ENCODE results near the gene AP2B1.

The AP2B1 gene

DNA sequence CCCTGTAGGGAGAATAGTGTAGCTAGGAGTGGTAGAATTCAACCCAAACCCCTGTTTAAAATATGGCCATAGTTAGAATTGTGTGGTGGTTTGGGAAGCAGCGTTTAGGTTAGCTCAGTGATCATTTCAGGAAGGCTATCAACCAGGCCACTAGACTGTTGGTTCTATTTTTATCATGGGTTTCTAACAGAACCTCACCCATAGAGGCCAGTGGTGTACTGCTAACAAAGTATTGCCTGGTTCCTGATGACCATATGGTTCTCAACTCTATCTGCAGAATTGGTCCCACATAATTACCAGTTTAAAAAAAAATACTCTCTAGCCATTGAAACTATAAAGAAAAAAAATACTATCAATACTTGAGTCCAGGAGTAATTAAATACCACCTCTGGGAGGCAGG, 73.8 kb downstream of the AP2B1 start:
- Histone ChIP-seq H3K9ac (ENCODE audit: low read depth in 1 of 2, low read length in 2 of 2) (no peak overlapping the region), H3K4me1 (ENCODE audit: control insufficient read depth in 2 of 2, insufficient read depth in 2 of 2, low read length in 2 of 2) (no peaks in the 10 kb centered on the region), H3K27me3 (ENCODE audit: control insufficient read depth in 2 of 2, insufficient read depth in 2 of 2, low read length in 2 of 2) (no peaks in the 10 kb centered on the region), H3K9me3 (ENCODE audit: control insufficient read depth in 2 of 2, low read length in 2 of 2) (no peaks in the 10 kb centered on the region), H3K27ac (ENCODE audit: low read depth in 2 of 2, low read length in 2 of 2) (no peak overlapping the region), H3K36me3 (ENCODE audit: control insufficient read depth in 2 of 2, insufficient read depth in 2 of 2, low read length in 2 of 2) (peaks cover 24 to 35% of the 10 kb centered on the region in 2 donors), H3K4me3 (ENCODE audit: low read length in 2 of 2) (no peak overlapping the region)

DNA sequence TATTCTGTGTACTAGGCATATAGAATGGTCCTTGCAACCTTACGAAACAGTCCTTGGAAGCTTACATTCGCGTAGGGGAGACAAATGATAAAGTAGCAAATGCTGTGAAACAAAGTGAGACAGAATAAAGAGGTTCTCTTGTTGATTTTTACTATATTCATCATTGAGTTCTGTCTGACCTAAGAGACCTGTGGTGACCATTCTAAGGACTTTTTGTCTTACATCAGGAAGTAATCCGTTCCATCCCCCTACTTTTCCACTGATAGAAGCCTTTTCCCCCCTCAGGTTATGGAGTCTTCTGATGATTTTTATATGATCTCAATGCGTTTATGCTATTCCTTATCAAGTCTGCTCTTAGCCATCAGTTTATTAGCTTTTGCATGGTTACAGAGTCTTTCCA, 77.6 kb downstream of the AP2B1 start:
- H3K36me3 ChIP-seq (ENCODE audit: control insufficient read depth in 2 of 2, insufficient read depth in 2 of 2, low read length in 2 of 2) = peaks cover 27 to 28% of the 10 kb centered on the region in 2 donors

DNA sequence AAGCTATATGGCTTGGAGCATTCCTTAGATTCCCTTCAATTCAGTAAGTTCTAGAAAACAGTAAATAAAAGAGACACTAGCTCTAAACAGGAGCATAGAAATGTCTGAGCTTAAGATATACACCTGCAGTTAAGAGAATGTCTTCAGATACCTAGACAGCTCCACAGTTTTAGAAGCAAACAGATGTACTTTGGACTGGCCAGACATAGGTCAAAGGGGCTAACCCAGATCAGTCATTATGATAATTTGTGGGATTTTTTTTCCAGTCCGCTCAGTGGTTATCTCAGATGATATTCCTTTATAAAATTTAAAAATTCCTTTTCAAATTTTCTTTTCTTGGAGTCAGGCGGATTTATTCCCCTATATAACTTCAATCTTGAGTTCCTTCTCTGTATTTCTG, 78.5 kb downstream of the AP2B1 start:
- Histone ChIP-seq H3K9ac (ENCODE audit: low read depth in 1 of 2, low read length in 2 of 2) (no peak overlapping the region), H3K36me3 (ENCODE audit: control insufficient read depth in 2 of 2, insufficient read depth in 2 of 2, low read length in 2 of 2) (peaks cover 24 to 29% of the 10 kb centered on the region in 2 donors)

More for the DNA sequence above, 77.6 kb downstream of the AP2B1 start:
- H3K4me3 ChIP-seq (ENCODE audit: low read length in 2 of 2) = no peak overlapping the region
- no peaks in the 10 kb centered on the region for H3K27me3 ChIP-seq (ENCODE audit: control insufficient read depth in 2 of 2, insufficient read depth in 2 of 2, low read length in 2 of 2)
- H3K9ac ChIP-seq (ENCODE audit: low read depth in 1 of 2, low read length in 2 of 2) = no peak overlapping the region
- no peaks in the 10 kb centered on the region for H3K4me1 ChIP-seq (ENCODE audit: control insufficient read depth in 2 of 2, insufficient read depth in 2 of 2, low read length in 2 of 2)
- H3K27ac ChIP-seq (ENCODE audit: low read depth in 2 of 2, low read length in 2 of 2) = no peak overlapping the region
- H3K9me3 ChIP-seq (ENCODE audit: control insufficient read depth in 2 of 2, low read length in 2 of 2) = no peaks in the 10 kb centered on the region

DNA sequence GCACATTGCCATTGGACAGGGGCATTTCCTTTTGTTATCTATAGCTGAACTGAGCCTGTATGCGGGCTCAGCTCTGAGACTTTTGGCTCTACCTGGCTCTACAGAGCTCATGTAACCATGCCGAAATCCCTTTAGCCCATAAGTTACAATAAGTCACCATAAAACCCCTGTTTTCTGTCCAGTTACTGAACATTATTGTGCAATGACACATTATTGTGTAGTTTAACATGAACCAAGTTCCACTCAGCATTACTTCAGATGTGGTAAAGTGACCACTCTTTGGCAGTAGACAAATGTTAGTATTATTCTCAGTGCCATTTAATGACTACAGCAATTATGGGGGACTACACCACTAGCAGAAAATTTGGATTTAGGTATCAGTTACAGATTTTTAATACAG, 78.9 kb downstream of the AP2B1 start:
- no peak overlapping the region for H3K4me3 ChIP-seq (ENCODE audit: low read length in 2 of 2)
- H3K9ac ChIP-seq (ENCODE audit: low read depth in 1 of 2, low read length in 2 of 2) = no peak overlapping the region
- H3K4me1 ChIP-seq (ENCODE audit: control insufficient read depth in 2 of 2, insufficient read depth in 2 of 2, low read length in 2 of 2) = no peaks in the 10 kb centered on the region
- H3K27me3 ChIP-seq (ENCODE audit: control insufficient read depth in 2 of 2, insufficient read depth in 2 of 2, low read length in 2 of 2) = no peaks in the 10 kb centered on the region
- H3K27ac ChIP-seq (ENCODE audit: low read depth in 2 of 2, low read length in 2 of 2) = no peak overlapping the region
- peaks cover 27 to 33% of the 10 kb centered on the region in 2 donors for H3K36me3 ChIP-seq (ENCODE audit: control insufficient read depth in 2 of 2, insufficient read depth in 2 of 2, low read length in 2 of 2)
- H3K9me3 ChIP-seq (ENCODE audit: control insufficient read depth in 2 of 2, low read length in 2 of 2) = no peaks in the 10 kb centered on the region

More for the DNA sequence above, 78.5 kb downstream of the AP2B1 start:
- H3K4me3 ChIP-seq (ENCODE audit: low read length in 2 of 2) = no peak overlapping the region
- H3K27me3 ChIP-seq (ENCODE audit: control insufficient read depth in 2 of 2, insufficient read depth in 2 of 2, low read length in 2 of 2) = no peaks in the 10 kb centered on the region
- no peaks in the 10 kb centered on the region for H3K9me3 ChIP-seq (ENCODE audit: control insufficient read depth in 2 of 2, low read length in 2 of 2)
- no peak overlapping the region for H3K27ac ChIP-seq (ENCODE audit: low read depth in 2 of 2, low read length in 2 of 2)
- no peaks in the 10 kb centered on the region for H3K4me1 ChIP-seq (ENCODE audit: control insufficient read depth in 2 of 2, insufficient read depth in 2 of 2, low read length in 2 of 2)

DNA sequence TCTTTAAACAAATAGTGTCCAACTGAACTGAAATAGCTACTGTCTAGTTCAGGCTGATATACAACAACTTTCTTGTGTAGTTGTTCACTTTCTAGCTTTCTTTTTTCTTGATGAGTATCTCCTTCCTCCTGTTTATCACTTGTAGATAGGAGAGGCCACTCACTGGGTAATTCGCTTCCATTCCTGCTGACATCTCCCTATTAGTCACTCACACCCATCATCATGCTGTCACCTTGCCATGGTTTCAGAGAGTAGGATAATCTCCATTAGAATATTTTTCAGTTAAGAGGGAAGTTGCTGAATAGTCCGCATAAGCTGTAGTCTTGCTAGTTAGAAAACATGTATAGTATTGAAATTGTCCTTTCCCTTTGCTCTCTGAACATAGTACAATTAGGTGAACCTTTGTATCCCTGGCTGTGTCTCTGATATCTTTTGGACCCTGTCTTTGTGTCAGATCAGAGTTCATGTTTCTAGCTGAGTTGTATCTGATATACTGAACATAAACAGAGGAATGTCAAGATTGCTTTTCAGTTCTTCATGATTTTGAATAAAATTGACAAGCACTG, 79.9 kb downstream of the AP2B1 start:
- no peaks in the 10 kb centered on the region for H3K9me3 ChIP-seq (ENCODE audit: control insufficient read depth in 2 of 2, low read length in 2 of 2)
- no peak overlapping the region for H3K4me3 ChIP-seq (ENCODE audit: low read length in 2 of 2)
- H3K9ac ChIP-seq (ENCODE audit: low read depth in 1 of 2, low read length in 2 of 2) = no peak overlapping the region
- H3K36me3 ChIP-seq (ENCODE audit: control insufficient read depth in 2 of 2, insufficient read depth in 2 of 2, low read length in 2 of 2) = peaks cover 35 to 40% of the 10 kb centered on the region in 2 donors
- H3K27ac ChIP-seq (ENCODE audit: low read depth in 2 of 2, low read length in 2 of 2) = no peak overlapping the region
- no peaks in the 10 kb centered on the region for H3K27me3 ChIP-seq (ENCODE audit: control insufficient read depth in 2 of 2, insufficient read depth in 2 of 2, low read length in 2 of 2)
- no peaks in the 10 kb centered on the region for H3K4me1 ChIP-seq (ENCODE audit: control insufficient read depth in 2 of 2, insufficient read depth in 2 of 2, low read length in 2 of 2)

DNA sequence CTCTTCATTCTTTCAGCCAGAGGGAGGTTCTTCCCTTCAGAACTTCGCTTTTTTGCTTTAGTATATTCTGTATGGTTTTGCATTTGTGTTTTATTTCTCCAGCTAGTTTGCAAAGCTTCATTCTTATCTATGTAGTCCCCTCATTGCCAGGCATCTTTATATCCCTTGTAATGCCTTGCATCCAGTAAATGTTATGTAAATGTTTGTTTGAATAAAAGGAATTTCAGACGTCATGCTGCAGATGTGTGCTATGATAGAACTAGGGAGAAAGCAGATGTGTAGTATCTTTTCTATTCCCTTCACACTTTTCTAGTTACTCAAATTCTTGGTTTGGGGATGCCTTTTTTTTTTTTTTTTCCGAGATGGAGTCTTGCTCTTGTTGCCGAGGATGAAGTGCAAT, 81.7 kb downstream of the AP2B1 start:
- no peak overlapping the region for H3K27ac ChIP-seq (ENCODE audit: low read depth in 2 of 2, low read length in 2 of 2)

DNA sequence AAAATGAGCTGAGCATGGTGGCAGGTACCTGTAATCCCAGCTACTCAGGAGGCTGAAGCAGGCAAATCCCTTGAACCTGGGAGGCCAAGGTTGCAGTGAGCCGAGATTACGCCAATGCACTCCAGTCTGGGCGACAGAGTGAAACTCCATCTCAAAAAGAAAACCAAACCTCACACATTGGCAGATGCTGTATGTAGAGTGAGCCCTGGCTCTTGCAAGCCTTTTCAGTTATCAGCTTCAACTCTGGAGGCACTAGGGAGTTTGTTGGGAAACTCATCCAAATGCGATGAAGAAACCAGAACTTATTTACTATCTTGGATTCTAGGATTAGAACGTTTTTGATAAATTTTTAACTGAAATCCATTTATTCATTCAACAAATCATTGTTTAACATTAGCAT, 87.4 kb downstream of the AP2B1 start:
- Histone ChIP-seq H3K36me3 (ENCODE audit: control insufficient read depth in 2 of 2, insufficient read depth in 2 of 2, low read length in 2 of 2) (peaks cover 28 to 36% of the 10 kb centered on the region in 2 donors), H3K9ac (ENCODE audit: low read depth in 1 of 2, low read length in 2 of 2) (no peak overlapping the region), H3K4me3 (ENCODE audit: low read length in 2 of 2) (no peak overlapping the region), H3K27ac (ENCODE audit: low read depth in 2 of 2, low read length in 2 of 2) (no peak overlapping the region), H3K9me3 (ENCODE audit: control insufficient read depth in 2 of 2, low read length in 2 of 2) (no peaks in the 10 kb centered on the region), H3K4me1 (ENCODE audit: control insufficient read depth in 2 of 2, insufficient read depth in 2 of 2, low read length in 2 of 2) (no peaks in the 10 kb centered on the region), H3K27me3 (ENCODE audit: control insufficient read depth in 2 of 2, insufficient read depth in 2 of 2, low read length in 2 of 2) (no peaks in the 10 kb centered on the region)

More for the DNA sequence above, 81.7 kb downstream of the AP2B1 start:
- no peaks in the 10 kb centered on the region for H3K4me1 ChIP-seq (ENCODE audit: control insufficient read depth in 2 of 2, insufficient read depth in 2 of 2, low read length in 2 of 2)
- H3K9me3 ChIP-seq (ENCODE audit: control insufficient read depth in 2 of 2, low read length in 2 of 2) = no peaks in the 10 kb centered on the region
- no peak overlapping the region for H3K9ac ChIP-seq (ENCODE audit: low read depth in 1 of 2, low read length in 2 of 2)
- no peak overlapping the region for H3K4me3 ChIP-seq (ENCODE audit: low read length in 2 of 2)
- peaks cover 38 to 39% of the 10 kb centered on the region in 2 donors for H3K36me3 ChIP-seq (ENCODE audit: control insufficient read depth in 2 of 2, insufficient read depth in 2 of 2, low read length in 2 of 2)
- H3K27me3 ChIP-seq (ENCODE audit: control insufficient read depth in 2 of 2, insufficient read depth in 2 of 2, low read length in 2 of 2) = no peaks in the 10 kb centered on the region

DNA sequence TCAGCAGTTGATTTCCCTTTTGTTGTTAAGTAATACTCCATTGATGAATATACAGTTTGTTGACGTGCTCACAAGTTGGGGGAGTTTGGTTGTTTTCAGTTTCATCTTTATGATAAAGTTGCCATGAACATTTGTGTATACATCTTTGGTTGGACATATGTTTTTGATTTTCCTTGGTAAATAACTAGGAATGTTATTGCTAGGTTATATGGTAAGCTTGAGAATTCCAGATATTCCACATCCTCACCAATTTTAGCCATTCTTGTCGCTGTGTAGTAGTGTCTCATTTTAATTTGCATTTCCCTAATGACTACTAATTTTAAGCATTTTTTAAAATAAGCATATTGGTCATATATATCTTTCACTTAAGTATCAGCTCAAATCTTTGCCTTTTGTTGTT, 89.3 kb downstream of the AP2B1 start:
- H3K4me3 ChIP-seq (ENCODE audit: low read length in 2 of 2) = no peak overlapping the region
- no peaks in the 10 kb centered on the region for H3K4me1 ChIP-seq (ENCODE audit: control insufficient read depth in 2 of 2, insufficient read depth in 2 of 2, low read length in 2 of 2)
- H3K36me3 ChIP-seq (ENCODE audit: control insufficient read depth in 2 of 2, insufficient read depth in 2 of 2, low read length in 2 of 2) = peaks cover 26 to 35% of the 10 kb centered on the region in 2 donors
- H3K27me3 ChIP-seq (ENCODE audit: control insufficient read depth in 2 of 2, insufficient read depth in 2 of 2, low read length in 2 of 2) = no peaks in the 10 kb centered on the region
- no peak overlapping the region for H3K27ac ChIP-seq (ENCODE audit: low read depth in 2 of 2, low read length in 2 of 2)
- H3K9ac ChIP-seq (ENCODE audit: low read depth in 1 of 2, low read length in 2 of 2) = no peak overlapping the region
- no peaks in the 10 kb centered on the region for H3K9me3 ChIP-seq (ENCODE audit: control insufficient read depth in 2 of 2, low read length in 2 of 2)

DNA sequence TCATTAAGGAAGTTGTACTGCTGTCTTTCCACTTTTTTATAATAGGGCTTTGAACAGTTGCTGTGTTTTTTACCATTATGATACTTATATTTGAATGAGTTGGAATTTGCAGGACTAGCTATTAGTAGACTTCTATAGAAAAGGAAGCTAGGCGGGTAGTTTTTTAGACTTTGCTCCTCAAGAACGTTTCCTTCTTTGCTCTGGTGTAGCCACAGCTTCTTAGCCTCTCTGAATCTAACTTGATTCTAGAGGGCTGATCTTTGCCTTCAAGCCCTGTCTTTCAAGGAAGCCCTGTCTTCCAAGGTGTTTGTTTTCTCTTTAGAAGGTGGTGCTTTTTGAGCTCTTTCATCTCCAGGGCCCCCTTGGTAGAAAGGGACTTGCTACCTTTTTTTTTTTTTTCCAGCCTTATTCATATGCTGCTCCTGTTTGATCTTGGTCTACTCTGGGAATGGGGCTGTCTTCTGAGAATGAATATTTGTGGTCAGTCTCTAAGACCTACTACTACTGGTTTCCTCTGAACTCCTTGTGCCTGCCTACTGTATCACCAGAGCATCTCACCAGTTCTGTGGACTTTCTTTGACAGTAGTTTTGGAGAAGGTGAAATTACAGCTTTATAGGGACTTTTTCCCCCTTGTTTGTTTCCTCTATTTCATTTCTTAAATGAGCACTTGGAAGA, 92.0 kb downstream of the AP2B1 start:
- Histone ChIP-seq H3K9ac (ENCODE audit: low read depth in 1 of 2, low read length in 2 of 2) (no peak overlapping the region), H3K27ac (ENCODE audit: low read depth in 2 of 2, low read length in 2 of 2) (no peak overlapping the region), H3K27me3 (ENCODE audit: control insufficient read depth in 2 of 2, insufficient read depth in 2 of 2, low read length in 2 of 2) (no peaks in the 10 kb centered on the region), H3K4me3 (ENCODE audit: low read length in 2 of 2) (no peak overlapping the region), H3K9me3 (ENCODE audit: control insufficient read depth in 2 of 2, low read length in 2 of 2) (no peaks in the 10 kb centered on the region), H3K4me1 (ENCODE audit: control insufficient read depth in 2 of 2, insufficient read depth in 2 of 2, low read length in 2 of 2) (no peaks in the 10 kb centered on the region), H3K36me3 (ENCODE audit: control insufficient read depth in 2 of 2, insufficient read depth in 2 of 2, low read length in 2 of 2) (peaks cover 20 to 37% of the 10 kb centered on the region in 2 donors)

DNA sequence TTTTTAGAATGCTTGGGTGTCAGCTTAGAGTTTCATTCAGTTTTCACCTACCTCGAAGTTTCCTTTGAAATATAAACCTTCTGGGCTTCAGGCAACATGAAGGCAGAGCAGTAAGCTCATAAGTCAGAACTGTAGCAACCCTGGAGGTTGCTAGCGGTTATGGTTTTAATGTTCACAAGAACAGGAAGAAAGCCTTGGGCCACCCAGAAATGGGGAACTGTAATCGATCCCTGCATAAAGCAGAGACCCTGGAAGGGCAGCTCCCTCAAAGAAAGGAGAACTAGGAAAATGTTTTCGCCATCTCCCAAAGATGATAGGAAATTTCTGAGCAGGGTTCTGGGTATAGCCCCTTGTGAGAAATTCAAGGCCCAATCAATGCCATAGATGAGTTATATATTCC, 96.5 kb downstream of the AP2B1 start:
- H3K27ac ChIP-seq (ENCODE audit: low read depth in 2 of 2, low read length in 2 of 2) = no peak overlapping the region
- no peaks in the 10 kb centered on the region for H3K9me3 ChIP-seq (ENCODE audit: control insufficient read depth in 2 of 2, low read length in 2 of 2)
- peaks cover 28 to 47% of the 10 kb centered on the region in 2 donors for H3K36me3 ChIP-seq (ENCODE audit: control insufficient read depth in 2 of 2, insufficient read depth in 2 of 2, low read length in 2 of 2)
- no peak overlapping the region for H3K9ac ChIP-seq (ENCODE audit: low read depth in 1 of 2, low read length in 2 of 2)
- H3K4me1 ChIP-seq (ENCODE audit: control insufficient read depth in 2 of 2, insufficient read depth in 2 of 2, low read length in 2 of 2) = no peaks in the 10 kb centered on the region
- no peak overlapping the region for H3K4me3 ChIP-seq (ENCODE audit: low read length in 2 of 2)
- no peaks in the 10 kb centered on the region for H3K27me3 ChIP-seq (ENCODE audit: control insufficient read depth in 2 of 2, insufficient read depth in 2 of 2, low read length in 2 of 2)
